H9 (cell line): ENCODE results near the gene DPH5. TPM values are rescaled to one million over a fixed set of nuclear protein-coding genes. Genes with fewer than 3 reads are reported as not detected.

Experiments used
- DNase-seq: peaks from one replicate; pipeline ENCODE4 v3.0.0-alpha.2; 2017
- H2AFZ ChIP-seq: one replicate; pipeline ENCODE4 v1.6.1; 2013; ENCODE audit warnings: mild to moderate bottlenecking, low read length, control low read depth, moderate library complexity
- H2AK5ac ChIP-seq: 2 replicates; pipeline ENCODE4 v1.6.1; 2013; ENCODE audit warnings: low read length, control low read depth, mixed read lengths; ENCODE audit not compliant: insufficient read length
- H2BK120ac ChIP-seq: one replicate; pipeline ENCODE4 v1.6.1; 2013; ENCODE audit warnings: low read depth, mild to moderate bottlenecking, low read length, control low read depth, inconsistent platforms; ENCODE audit not compliant: poor library complexity, severe bottlenecking
- H2BK12ac ChIP-seq: 2 replicates; pipeline ENCODE4 v1.6.1; 2013; ENCODE audit warnings: low read length, control low read depth, mixed read lengths, low read depth; ENCODE audit not compliant: insufficient read length
- H2BK15ac ChIP-seq: 2 replicates; pipeline ENCODE4 v1.6.1; 2013; ENCODE audit warnings: low read depth, low read length, control low read depth
- H2BK20ac ChIP-seq: one replicate; pipeline ENCODE4 v1.6.1; 2013; ENCODE audit warnings: low read depth, mild to moderate bottlenecking, low read length, control low read depth, inconsistent platforms; ENCODE audit not compliant: poor library complexity, severe bottlenecking
- H2BK5ac ChIP-seq: 2 replicates; pipeline ENCODE4 v1.6.1; 2013; ENCODE audit warnings: low read length, control low read depth, mixed read lengths; ENCODE audit not compliant: insufficient read length
- H3K14ac ChIP-seq: 2 replicates; pipeline ENCODE4 v1.6.1; 2013; ENCODE audit warnings: low read length, control low read depth; ENCODE audit not compliant: insufficient read depth
- H3K18ac ChIP-seq: 2 replicates; pipeline ENCODE4 v1.6.1; 2013; ENCODE audit warnings: low read depth, mild to moderate bottlenecking, mixed read lengths, low read length, control low read depth; ENCODE audit not compliant: insufficient read length
- H3K23ac ChIP-seq: 2 replicates; pipeline ENCODE4 v1.6.1; 2013; ENCODE audit warnings: low read length, control low read depth, mixed read lengths, low read depth; ENCODE audit not compliant: insufficient read length
- H3K23me2 ChIP-seq: 2 replicates; pipeline ENCODE4 v1.6.1; 2013; ENCODE audit warnings: low read depth, mild to moderate bottlenecking, mixed read lengths, low read length, control low read depth; ENCODE audit not compliant: insufficient read length, poor library complexity, severe bottlenecking
- H3K27ac ChIP-seq: 2 replicates; pipeline ENCODE4 v1.5.1; 2013; ENCODE audit warnings: low read length, control low read depth, mixed read lengths, low read depth; ENCODE audit not compliant: insufficient read length
- H3K27me3 ChIP-seq: 2 replicates; pipeline ENCODE4 v1.6.1; 2013; ENCODE audit warnings: low read length, control low read depth, inconsistent platforms; ENCODE audit not compliant: insufficient read depth
- H3K4ac ChIP-seq: 2 replicates; pipeline ENCODE4 v1.6.1; 2013; ENCODE audit warnings: low read depth, mild to moderate bottlenecking, control low read depth, inconsistent platforms, low read length, moderate library complexity
- H3K4me1 ChIP-seq: 2 replicates; pipeline ENCODE4 v1.6.1; 2013; ENCODE audit warnings: low read length, control low read depth, inconsistent platforms; ENCODE audit not compliant: insufficient read depth
- H3K4me2 ChIP-seq: 2 replicates; pipeline ENCODE4 v1.6.1; 2013; ENCODE audit warnings: low read length, control low read depth, mixed read lengths; ENCODE audit not compliant: insufficient read length, insufficient read depth
- H3K56ac ChIP-seq: 2 replicates; pipeline ENCODE4 v1.6.1; 2013; ENCODE audit warnings: low read depth, mild to moderate bottlenecking, mixed read lengths, low read length, control low read depth; ENCODE audit not compliant: insufficient read length
- H3K79me1 ChIP-seq: 2 replicates; pipeline ENCODE4 v1.6.1; 2013; ENCODE audit warnings: low read depth, mild to moderate bottlenecking, moderate library complexity, low read length, control low read depth, inconsistent platforms; ENCODE audit not compliant: insufficient read depth, poor library complexity, severe bottlenecking
- H3K79me2 ChIP-seq: 2 replicates; pipeline ENCODE4 v1.6.1; 2013; ENCODE audit warnings: low read length, control low read depth, inconsistent platforms; ENCODE audit not compliant: insufficient read depth
- H3K9ac ChIP-seq: 2 replicates; pipeline ENCODE4 v1.6.1; 2013; ENCODE audit warnings: low read length, control low read depth, mixed read lengths; ENCODE audit not compliant: insufficient read length; ENCODE audit errors: extremely low read depth
- H3K9me3 ChIP-seq: one replicate; pipeline ENCODE4 v1.6.1; 2013; ENCODE audit warnings: low read depth, low read length, inconsistent platforms; ENCODE audit not compliant: control insufficient read depth
- H3T11ph ChIP-seq: one replicate; pipeline ENCODE4 v1.6.1; 2013; ENCODE audit warnings: mild to moderate bottlenecking, low read length, control low read depth, inconsistent platforms
- H4K20me1 ChIP-seq: one replicate; pipeline ENCODE4 v1.6.1; 2013; ENCODE audit not compliant: control insufficient read depth, insufficient read length, insufficient read depth
- H4K5ac ChIP-seq: 2 replicates; pipeline ENCODE4 v1.6.1; 2013; ENCODE audit warnings: low read depth, mild to moderate bottlenecking, mixed read lengths, low read length, control low read depth; ENCODE audit not compliant: insufficient read length
- H4K8ac ChIP-seq: replicated peaks from 2 replicates; pipeline ENCODE4 v1.6.1; 2013; ENCODE audit warnings: low read length, control low read depth, mixed read lengths, low read depth; ENCODE audit not compliant: insufficient read length
- H4K91ac ChIP-seq: 2 replicates; pipeline ENCODE4 v1.6.1; 2013; ENCODE audit warnings: low read depth, mild to moderate bottlenecking, moderate library complexity, mixed read lengths, low read length, control low read depth; ENCODE audit not compliant: insufficient read length
- H3K27ac Mint-ChIP-seq, 3 experiments: 2 replicates in 2 of 3; 3 replicates in 1 of 3; pipeline ENCODE4 v1.8.0; 2020 to 2021; ENCODE audit warnings: mixed read lengths in 3 of 3, mild to moderate bottlenecking in 1 of 3, moderate library complexity in 1 of 3
- H3K27me3 Mint-ChIP-seq: 2 replicates; pipeline ENCODE4 v1.8.0; 2021; ENCODE audit warnings: low read depth, mild to moderate bottlenecking, moderate library complexity, mixed read lengths
- H3K36me3 Mint-ChIP-seq, 3 experiments: 2 replicates in 2 of 3; 3 replicates in 1 of 3; pipeline ENCODE4 v1.8.0; 2020 to 2021; ENCODE audit warnings: low read depth in 3 of 3, mixed read lengths in 3 of 3; ENCODE audit not compliant: insufficient read depth in 1 of 3
- H3K4me1 Mint-ChIP-seq, 2 experiments: 2 replicates each; pipeline ENCODE4 v1.8.0; 2020; ENCODE audit warnings: mixed read lengths in 2 of 2
- H3K4me3 Mint-ChIP-seq, 2 experiments: 2 replicates in 1 of 2; 3 replicates in 1 of 2; pipeline ENCODE4 v1.8.0; 2020 to 2021; ENCODE audit warnings: mild to moderate bottlenecking in 2 of 2, mixed read lengths in 2 of 2, moderate library complexity in 1 of 2
- H3K9me3 Mint-ChIP-seq, 2 experiments: 2 replicates in 1 of 2; 3 replicates in 1 of 2; pipeline ENCODE4 v1.8.0; 2020; ENCODE audit warnings: mild to moderate bottlenecking in 2 of 2, mixed read lengths in 2 of 2, moderate library complexity in 1 of 2
- WGBS: extraction: QIAGEN DNeasy Blood & Tissue Kit; methylation state at CpG from one replicate; pipeline ENCODE4 v1.1.7; 2013; ENCODE audit warnings: missing lambda C conversion rate, low lambda C conversion rate, mixed read lengths; ENCODE audit not compliant: insufficient read length; ENCODE audit errors: extremely low coverage; 5-methylcytosine and 5-hydroxymethylcytosine counted together
- total RNA-seq: library from RNA; stranded (reverse); gene quantifications from 2 replicates; pipeline ENCODE4 v1.2.1, GENCODE V29; 2021
- TF ChIP-seq, protein P1 (sequence below): fragments of 200-600 bp; sonication (generic); conservative IDR thresholded peaks from 3 replicates; pipeline ENCODE4 v1.8.0; 2021; ENCODE audit warnings: antibody characterized with exemption, mild to moderate bottlenecking

The DPH5 gene
- total RNA-seq, 1 experiment from 2014 or later: 49.4 TPM

DNA sequence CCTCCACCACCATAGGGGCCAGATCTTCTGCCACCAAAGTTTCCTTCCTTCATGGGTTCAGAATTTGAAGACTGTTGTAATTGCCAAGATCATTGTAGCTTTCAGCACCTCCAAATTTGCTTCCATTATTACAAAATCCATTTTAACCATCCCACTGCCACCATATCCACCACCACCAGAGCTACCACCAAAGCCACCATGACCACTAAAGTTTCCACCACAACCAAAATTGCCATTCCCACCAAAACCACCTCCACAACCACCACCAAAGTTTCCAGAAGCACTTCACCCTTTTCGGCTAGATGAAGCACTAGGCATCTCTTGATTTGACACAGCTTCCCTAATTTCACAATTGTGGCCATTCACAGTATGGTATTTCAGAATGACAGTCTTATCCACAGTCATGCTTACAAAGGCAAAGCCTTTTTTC lies 84.5 kb downstream of the DPH5 start:
- Mint-ChIP-seq H3K27ac (no peak overlapping the region; a peak in 2 of 7 replicates), H3K36me3 (peaks cover 42 to 50% (median 45%) of the 10 kb centered on the region in 3 experiments), H3K4me3 (no peak overlapping the region), H3K27me3 (no peaks in the 10 kb centered on the region), H3K4me1 (no peaks in the 10 kb centered on the region; a peak in 1 of 4 replicates), H3K9me3 (peaks cover under 1 to 3% of the 10 kb centered on the region in 2 experiments; a peak in 2 of 5 replicates)
- H2BK120ac ChIP-seq: no peak overlapping the region
- H3K18ac ChIP-seq: no peak overlapping the region
- no peak overlapping the region for H2BK20ac ChIP-seq
- H3K9ac ChIP-seq: no peak overlapping the region
- no peaks in the 10 kb centered on the region for H3K23me2 ChIP-seq
- H3K4me2 ChIP-seq: no peak overlapping the region
- no peak for DNase-seq
- H2BK12ac ChIP-seq: no peak overlapping the region
- H3K79me1 ChIP-seq: no peaks in the 10 kb centered on the region
- H3K4ac ChIP-seq: no peak overlapping the region
- no peak overlapping the region for H2AK5ac ChIP-seq
- no peaks in the 10 kb centered on the region for H3K4me1 ChIP-seq
- TF ChIP-seq, protein P1, sequence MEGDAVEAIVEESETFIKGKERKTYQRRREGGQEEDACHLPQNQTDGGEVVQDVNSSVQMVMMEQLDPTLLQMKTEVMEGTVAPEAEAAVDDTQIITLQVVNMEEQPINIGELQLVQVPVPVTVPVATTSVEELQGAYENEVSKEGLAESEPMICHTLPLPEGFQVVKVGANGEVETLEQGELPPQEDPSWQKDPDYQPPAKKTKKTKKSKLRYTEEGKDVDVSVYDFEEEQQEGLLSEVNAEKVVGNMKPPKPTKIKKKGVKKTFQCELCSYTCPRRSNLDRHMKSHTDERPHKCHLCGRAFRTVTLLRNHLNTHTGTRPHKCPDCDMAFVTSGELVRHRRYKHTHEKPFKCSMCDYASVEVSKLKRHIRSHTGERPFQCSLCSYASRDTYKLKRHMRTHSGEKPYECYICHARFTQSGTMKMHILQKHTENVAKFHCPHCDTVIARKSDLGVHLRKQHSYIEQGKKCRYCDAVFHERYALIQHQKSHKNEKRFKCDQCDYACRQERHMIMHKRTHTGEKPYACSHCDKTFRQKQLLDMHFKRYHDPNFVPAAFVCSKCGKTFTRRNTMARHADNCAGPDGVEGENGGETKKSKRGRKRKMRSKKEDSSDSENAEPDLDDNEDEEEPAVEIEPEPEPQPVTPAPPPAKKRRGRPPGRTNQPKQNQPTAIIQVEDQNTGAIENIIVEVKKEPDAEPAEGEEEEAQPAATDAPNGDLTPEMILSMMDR: no peak
- H3T11ph ChIP-seq: no peak overlapping the region
- H3K79me2 ChIP-seq: no peaks in the 10 kb centered on the region
- no peak overlapping the region for H4K5ac ChIP-seq
- no peaks in the 10 kb centered on the region for H3K27me3 ChIP-seq
- no peak overlapping the region for H3K27ac ChIP-seq
- H4K20me1 ChIP-seq: no peaks in the 10 kb centered on the region
- H3K23ac ChIP-seq: no peak overlapping the region
- H3K56ac ChIP-seq: no peak overlapping the region
- no peak overlapping the region for H4K91ac ChIP-seq
- H2AFZ ChIP-seq: no peak overlapping the region
- H3K14ac ChIP-seq: no peak overlapping the region
- no peaks in the 10 kb centered on the region for H3K9me3 ChIP-seq
- H2BK5ac ChIP-seq: no peak overlapping the region
- no CpG with 5 or more reads among the region's 1 CpG for WGBS
- H2BK15ac ChIP-seq: no peak overlapping the region
- no peak overlapping the region for H4K8ac ChIP-seq

Other genes starting within 250 kb of the DPH5 start
- gene EXTL2, start 130.9 kb downstream of the DPH5 start, total RNA-seq: 36.3 and 37.9 TPM in 2 replicates
- 25.6 and 26.6 TPM in 2 replicates for gene SLC30A7, start 129.7 kb downstream of the DPH5 start, total RNA-seq
- gene S1PR1, start 211.2 kb upstream of the DPH5 start, total RNA-seq: 0.24 and 0.26 TPM in 2 replicates